HL-60 (cell line): Measurements from ENCODE around the gene NLGN1.

Experiments used
- CTCF ChIP-seq: IDR thresholded peaks from one replicate; pipeline ENCODE4 v1.5.1; 2011; ENCODE audit warnings: low read length, control low read depth, inconsistent platforms; ENCODE audit not compliant: insufficient read depth
- GABPA ChIP-seq: IDR thresholded peaks from 2 replicates; pipeline ENCODE4 v1.6.1; 2012; ENCODE audit warnings: low read depth
- POLR2AphosphoS5 ChIP-seq: IDR thresholded peaks from 2 replicates; pipeline ENCODE4 v1.6.1; 2012; ENCODE audit warnings: low read depth
- REST ChIP-seq: IDR thresholded peaks from 2 replicates; pipeline ENCODE4 v1.6.1; 2012; ENCODE audit warnings: low read depth; ENCODE audit not compliant: insufficient replicate concordance
- SPI1 ChIP-seq: IDR thresholded peaks from 2 replicates; pipeline ENCODE4 v1.6.1; 2012; ENCODE audit warnings: low read depth, mild to moderate bottlenecking, borderline replicate concordance

GRCh38 chr3:174102866-174103265, 705.3 kb downstream of the NLGN1 start:
- TF ChIP-seq CTCF = no peak
- TF ChIP-seq POLR2AphosphoS5 = no peak
- TF ChIP-seq REST = no peak
- no peak for TF ChIP-seq SPI1
- no peak for TF ChIP-seq GABPA
